ENCODE results near the gene CDKN2A. TPM values are rescaled to one million over a fixed set of nuclear protein-coding genes. Genes with fewer than 3 reads are reported as not detected.
A peak's percentile ranks its signal among the peaks of the same experiment; 100 is the strongest.

The CDKN2A gene
- polyA plus RNA-seq, 1 experiment = 20.0 TPM

DNA sequence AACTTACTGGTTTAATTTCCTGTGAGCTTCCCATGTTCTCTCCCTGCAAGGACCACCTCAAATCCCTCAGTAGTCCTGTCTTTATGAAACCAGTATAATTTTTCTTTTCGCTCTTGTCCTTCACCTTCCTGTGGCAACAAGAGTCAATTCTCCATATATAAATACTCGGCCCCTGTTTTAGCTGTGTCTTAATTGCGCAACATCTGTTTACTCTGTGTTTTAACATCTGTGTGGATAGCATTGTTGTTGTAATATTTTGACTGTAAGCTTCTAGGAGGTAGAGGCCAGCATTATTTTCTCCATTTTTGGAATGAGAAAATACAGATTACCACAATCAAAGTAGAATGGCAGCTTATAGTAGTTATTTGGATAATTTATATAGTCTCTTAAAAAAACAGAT, 45.1 kb upstream of the CDKN2A start:
- CTCF ChIA-PET = interaction anchor here (0.7 to 6.2 kb wide), 8 partner anchors 9 to 227 kb away, joined by 3 to 46 read pairs (median 5); partner anchors contain the start of gene CDKN2B
- POLR2A ChIA-PET = interaction anchor here (0.6 kb wide), 1 partner anchor 30 kb away, joined by 3 read pairs; the partner anchor contains the start of gene CDKN2B

GRCh38 chr9:22037954-22038690, 43.9 kb upstream of the CDKN2A start:
- peak; percentile 41 for TF ChIP-seq CTCF (IDR thresholded peaks at IDR 0.05; ENCODE audit: insufficient read depth, low read depth, low read length)
- ChIA-PET POLR2A (no interaction called here), CTCF (interaction anchor here (0.7 to 6.2 kb wide), 13 partner anchors 10 to 225 kb away, joined by 3 to 46 read pairs (median 3); partner anchors contain the start of gene CDKN2B)
- Histone ChIP-seq H3K4me3 (ENCODE audit: low read depth, low read length) (no peak overlapping the region), H3K36me3 (ENCODE audit: control insufficient read depth, insufficient read depth, low read length) (no peaks in the 10 kb centered on the region), H3K27me3 (ENCODE audit: control insufficient read depth, insufficient read depth, low read length) (peaks cover 1% of the 10 kb centered on the region; the same call in 1 of the 2 replicates)
- DNase-seq (ENCODE audit: low read depth) = no peak

More for the DNA sequence above, 45.1 kb upstream of the CDKN2A start:
- Histone ChIP-seq H3K27me3 (ENCODE audit: control insufficient read depth, insufficient read depth, low read length) (peaks cover 1% of the 10 kb centered on the region; the same call in 1 of the 2 replicates), H3K36me3 (ENCODE audit: control insufficient read depth, insufficient read depth, low read length) (no peaks in the 10 kb centered on the region), H3K4me3 (ENCODE audit: low read depth, low read length) (no peak overlapping the region)
- TF ChIP-seq CTCF (IDR thresholded peaks at IDR 0.05; ENCODE audit: insufficient read depth, low read depth, low read length) = no peak
- no peak for DNase-seq (ENCODE audit: low read depth)

- no peak for TF ChIP-seq CTCF (IDR thresholded peaks at IDR 0.05; ENCODE audit: insufficient read depth, low read depth, low read length)
- POLR2A ChIA-PET = no interaction called here
- peaks cover 1% of the 10 kb centered on the region; the same call in 1 of the 2 replicates for H3K27me3 ChIP-seq (ENCODE audit: control insufficient read depth, insufficient read depth, low read length)
- no peak for DNase-seq (ENCODE audit: low read depth)
- no peak overlapping the region for H3K4me3 ChIP-seq (ENCODE audit: low read depth, low read length)
- H3K36me3 ChIP-seq (ENCODE audit: control insufficient read depth, insufficient read depth, low read length) = no peaks in the 10 kb centered on the region
- CTCF ChIA-PET = interaction anchor here (0.7 to 6.2 kb wide), 12 partner anchors 10 to 224 kb away, joined by 3 to 46 read pairs (median 3); partner anchors contain the start of gene CDKN2B
Observed at GRCh38 chr9:22036866-22037626, 42.9 kb upstream of the CDKN2A start.

DNA sequence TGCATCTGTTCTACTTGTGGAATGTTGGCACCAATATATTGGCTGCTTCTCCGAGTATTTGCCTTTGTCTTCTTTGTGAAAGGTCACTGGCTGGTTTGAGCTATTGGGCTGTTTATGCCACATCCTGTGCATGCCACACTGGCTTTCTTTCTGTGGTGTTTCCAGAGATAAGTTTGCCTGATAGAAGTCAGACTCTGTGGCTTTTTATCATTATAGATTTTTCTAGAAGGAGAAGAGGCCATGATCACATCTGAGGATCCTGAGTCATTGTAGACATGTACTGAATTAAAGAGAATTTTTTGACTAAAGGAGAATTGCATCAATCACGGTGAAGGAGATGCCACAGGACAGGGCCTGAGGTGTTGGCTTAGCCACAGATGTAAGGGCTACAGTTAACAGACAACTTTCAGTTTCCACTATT, 41.4 kb upstream of the CDKN2A start:
- no peak overlapping the region for H3K4me3 ChIP-seq (ENCODE audit: low read depth, low read length)
- H3K36me3 ChIP-seq (ENCODE audit: control insufficient read depth, insufficient read depth, low read length) = no peaks in the 10 kb centered on the region
- no peak for DNase-seq (ENCODE audit: low read depth)
- POLR2A ChIA-PET = no interaction called here
- CTCF ChIA-PET = interaction anchor here (1.1 to 2.1 kb wide), 2 partner anchors 27 to 84 kb away, joined by 3 to 7 read pairs; partner anchors contain the start of gene CDKN2B
- TF ChIP-seq CTCF (IDR thresholded peaks at IDR 0.05; ENCODE audit: insufficient read depth, low read depth, low read length) = no peak
- H3K27me3 ChIP-seq (ENCODE audit: control insufficient read depth, insufficient read depth, low read length) = peaks cover 1% of the 10 kb centered on the region; the same call in 1 of the 2 replicates

Measured in BJ (cell line).